ENCODE measurements around the gene CPD. TPM values are rescaled to one million over a fixed set of nuclear protein-coding genes. Genes with fewer than 3 reads are reported as not detected.

The CPD gene
- total RNA-seq, 2 donors from 2014 or later = 55.2 to 109 TPM

GRCh38 chr17:30379903-30380381 lies 1.2 kb downstream of the CPD start:
- peak overlapping the region; percentile 89 for H3K4me3 ChIP-seq
- TF ChIP-seq CTCF (IDR thresholded peaks at IDR 0.05) = no peak
- H3K27ac ChIP-seq = peak overlapping the region in 1 of 2 donors; percentile 78
- ATAC-seq (ENCODE audit: insufficient number of reproducible peaks, low FRiP score, low read depth) = no peak
- peaks cover 11 to 41% of the 10 kb centered on the region in 2 donors for H3K4me1 ChIP-seq (ENCODE audit: control insufficient read depth in 1 of 2, low read depth in 2 of 2)
- H3K9me3 ChIP-seq = no peaks in the 10 kb centered on the region
- DNase-seq (ENCODE audit: low spot score) = no peak
- no peaks in the 10 kb centered on the region for H3K36me3 ChIP-seq
- no peaks in the 10 kb centered on the region for H3K27me3 ChIP-seq (replicated peaks; ENCODE audit: insufficient read depth)

GRCh38 chr17:30380643-30381339 lies 2.1 kb downstream of the CPD start:
- no peaks in the 10 kb centered on the region for H3K36me3 ChIP-seq
- peaks cover 11 to 41% of the 10 kb centered on the region in 2 donors for H3K4me1 ChIP-seq (ENCODE audit: control insufficient read depth in 1 of 2, low read depth in 2 of 2)
- no peaks in the 10 kb centered on the region for H3K9me3 ChIP-seq
- no peak overlapping the region for H3K27ac ChIP-seq
- H3K27me3 ChIP-seq (replicated peaks; ENCODE audit: insufficient read depth) = no peaks in the 10 kb centered on the region
- no peak for ATAC-seq (ENCODE audit: insufficient number of reproducible peaks, low FRiP score, low read depth)
- H3K4me3 ChIP-seq = peak overlapping the region; percentile 89
- no peak for DNase-seq (ENCODE audit: low spot score)
- no peak for TF ChIP-seq CTCF (IDR thresholded peaks at IDR 0.05)

GRCh38 chr17:30381340-30381659 lies 2.6 kb downstream of the CPD start:
- ATAC-seq (ENCODE audit: insufficient number of reproducible peaks, low FRiP score, low read depth) = no peak
- Histone ChIP-seq H3K36me3 (no peaks in the 10 kb centered on the region), H3K9me3 (no peaks in the 10 kb centered on the region), H3K4me1 (ENCODE audit: control insufficient read depth in 1 of 2, low read depth in 2 of 2) (peaks cover 11 to 41% of the 10 kb centered on the region in 2 donors), H3K27me3 (replicated peaks; ENCODE audit: insufficient read depth) (no peaks in the 10 kb centered on the region), H3K4me3 (peak overlapping the region; percentile 89), H3K27ac (no peak overlapping the region)
- DNase-seq (ENCODE audit: low spot score) = no peak
- TF ChIP-seq CTCF (IDR thresholded peaks at IDR 0.05) = no peak

- DNase-seq (ENCODE audit: low spot score) = no peak
- Histone ChIP-seq H3K9me3 (no peaks in the 10 kb centered on the region), H3K27me3 (replicated peaks; ENCODE audit: insufficient read depth) (no peaks in the 10 kb centered on the region), H3K36me3 (no peaks in the 10 kb centered on the region), H3K27ac (no peak overlapping the region), H3K4me1 (ENCODE audit: control insufficient read depth in 1 of 2, low read depth in 2 of 2) (peaks cover 11 to 41% of the 10 kb centered on the region in 2 donors), H3K4me3 (peak overlapping the region; percentile 22)
- ATAC-seq (ENCODE audit: insufficient number of reproducible peaks, low FRiP score, low read depth) = no peak
- no peak for TF ChIP-seq CTCF (IDR thresholded peaks at IDR 0.05)
Observed at GRCh38 chr17:30382345-30382744, 3.6 kb downstream of the CPD start.

GRCh38 chr17:30388321-30389179 lies 9.8 kb downstream of the CPD start:
- Histone ChIP-seq H3K9me3 (no peaks in the 10 kb centered on the region), H3K36me3 (peaks cover 10% of the 10 kb centered on the region)
- no peak for ATAC-seq (ENCODE audit: insufficient number of reproducible peaks, low FRiP score, low read depth)

More at GRCh38 chr17:30388321-30389179, 9.8 kb downstream of the CPD start:
- no peak for TF ChIP-seq CTCF (IDR thresholded peaks at IDR 0.05)
- Histone ChIP-seq H3K4me3 (no peak overlapping the region), H3K27me3 (replicated peaks; ENCODE audit: insufficient read depth) (no peaks in the 10 kb centered on the region), H3K27ac (no peak overlapping the region), H3K4me1 (ENCODE audit: control insufficient read depth in 1 of 2, low read depth in 2 of 2) (no peaks in the 10 kb centered on the region)
- DNase-seq (ENCODE audit: low spot score) = no peak

Data from thoracic aorta (tissue), 2 donors.